Tibial nerve (tissue), 4 donors: ENCODE measurements around the gene BCAR3. TPM values are rescaled to one million over a fixed set of nuclear protein-coding genes. Genes with fewer than 3 reads are reported as not detected.

Experiments
- DNase-seq, 2 donors: peaks; one replicate each; pipeline ENCODE4 v3.0.0-alpha.2; 2019; ENCODE audit warnings: low spot score in 2 of 2
- H3K27ac ChIP-seq, 4 donors: fragments of 200-600 bp; sonication (generic) in 3 of 4; one replicate each; pipeline ENCODE4 v1.5.1; 2017 to 2019; ENCODE audit warnings: mild to moderate bottlenecking in 1 of 4
- H3K27me3 ChIP-seq, 2 donors: fragments of 200-600 bp; sonication (generic) in 1 of 2; one replicate each; pipeline versions ENCODE4 v1.5.1 to v1.6.0; 2017 to 2019
- H3K36me3 ChIP-seq, 3 donors: fragments of 200-600 bp; sonication (generic); one replicate each; pipeline ENCODE4 v1.5.1; 2018 to 2019
- H3K4me1 ChIP-seq, 4 donors: fragments of 200-600 bp; sonication (generic) in 3 of 4; one replicate each; pipeline ENCODE4 v1.5.1; 2017 to 2019
- H3K4me3 ChIP-seq, 4 donors: fragments of 200-600 bp; sonication (generic) in 3 of 4; one replicate each; pipeline ENCODE4 v1.5.1; 2017 to 2019; ENCODE audit warnings: mild to moderate bottlenecking in 1 of 4, moderate library complexity in 1 of 4
- H3K9me3 ChIP-seq, 4 donors: fragments of 200-600 bp; sonication (generic) in 3 of 4; one replicate each; pipeline ENCODE4 v1.5.1; 2017 to 2019
- CTCF ChIP-seq, 5 experiments: fragments of 200-600 bp in 3 of 5; fragments of 450-650 bp in 2 of 5; sonication (generic) in 3 of 5; IDR thresholded peaks; one replicate each; pipeline ENCODE4 v1.5.1; 2016 to 2019; ENCODE audit warnings: antibody characterized with exemption in 5 of 5, mild to moderate bottlenecking in 3 of 5, moderate library complexity in 2 of 5
- EP300 ChIP-seq, 2 donors: sonication (generic); formaldehyde crosslinking; IDR thresholded peaks; one replicate each; pipeline ENCODE4 v1.6.1; 2017; ENCODE audit warnings: antibody characterized with exemption in 2 of 2, mild to moderate bottlenecking in 1 of 2
- POLR2A ChIP-seq, 2 donors: fragments of 450-650 bp; IDR thresholded peaks; one replicate each; pipeline ENCODE4 v1.6.1; 2017; ENCODE audit warnings: antibody characterized with exemption in 2 of 2, mild to moderate bottlenecking in 2 of 2, moderate library complexity in 2 of 2
- WGBS, 2 donors: methylation state at CpG; one replicate each; pipeline ENCODE4 v1.1.5; 2018; 5-methylcytosine and 5-hydroxymethylcytosine counted together
- total RNA-seq, 4 donors: library from RNA; depleted of rRNA; stranded (reverse); fragments of >200 nt; gene quantifications; one replicate each; pipeline ENCODE4 v1.1.0, GENCODE V29; 2016

Gene BCAR3
- total RNA-seq, 4 donors from 2014 or later, result 26.2 to 41.8 (median 36.5) TPM

DNA sequence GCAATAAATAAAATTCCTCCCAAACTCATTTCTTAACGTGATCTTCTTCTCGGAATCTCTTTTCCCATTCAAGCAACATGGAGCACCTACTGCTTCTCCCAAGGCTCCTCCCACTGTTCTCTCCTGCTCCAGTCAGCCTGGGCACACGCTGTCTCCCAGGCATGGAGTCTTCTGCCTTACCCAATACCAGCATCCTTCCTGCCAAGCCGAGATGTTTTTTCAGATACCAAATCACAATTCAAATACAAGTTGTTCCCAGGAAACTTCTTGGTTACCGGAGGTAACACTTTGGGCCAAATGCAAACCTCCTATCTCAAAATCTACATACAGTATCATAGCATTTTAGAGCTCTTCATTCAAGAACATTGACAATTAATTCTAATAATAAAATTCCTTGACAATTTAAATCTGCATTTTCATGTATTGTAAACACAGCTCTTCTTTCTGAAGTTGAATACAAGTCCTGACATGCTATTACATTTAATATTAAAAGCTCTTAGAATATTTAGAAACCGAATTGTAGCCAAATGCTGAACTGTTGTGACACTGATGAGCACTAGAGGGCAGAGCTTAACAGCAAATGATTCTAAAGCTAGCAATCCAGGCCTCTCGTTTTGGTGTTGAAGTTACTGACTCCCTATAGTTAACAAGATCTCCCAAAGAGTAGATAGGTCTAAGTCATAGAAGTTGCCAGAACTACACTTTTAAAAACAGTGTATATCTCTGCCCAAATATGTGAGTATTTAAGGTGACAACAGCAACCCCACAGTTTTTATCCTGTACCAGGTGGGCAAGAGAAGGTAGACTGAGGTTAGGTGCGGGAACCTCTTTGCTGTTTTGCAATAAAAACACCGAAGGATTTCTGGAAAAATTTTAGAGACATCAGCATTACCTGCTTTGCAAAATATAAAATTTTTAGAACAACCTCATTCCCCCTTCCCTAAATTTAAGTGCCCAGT, 52.3 kb downstream of the BCAR3 start:
- Histone ChIP-seq H3K9me3 (no peaks in the 10 kb centered on the region), H3K36me3 (peaks cover 0 to 5% (median 0%) of the 10 kb centered on the region in 3 donors), H3K4me3 (no peak overlapping the region), H3K4me1 (peaks cover 0 to 48% (median 14%) of the 10 kb centered on the region in 4 donors), H3K27me3 (no peaks in the 10 kb centered on the region), H3K27ac (no peak overlapping the region)
- peak in 1 of 2 donors; percentile 74 for DNase-seq
- 61 to 62% methylated on average over 9 of the region's 9 CpGs for WGBS, 2 donors
- TF ChIP-seq CTCF (IDR thresholded peaks at IDR 0.05) (peak; percentile 70 to 90 (median 78)), EP300 (IDR thresholded peaks at IDR 0.05) (no peak)

- TF ChIP-seq EP300 (IDR thresholded peaks at IDR 0.05), result no peak
- no peak for TF ChIP-seq CTCF (IDR thresholded peaks at IDR 0.05)
- no peak for TF ChIP-seq POLR2A (IDR thresholded peaks at IDR 0.05)
- no peaks in the 10 kb centered on the region for H3K27me3 ChIP-seq
- no peak overlapping the region for H3K4me3 ChIP-seq
- peaks cover 0 to 5% (median 0%) of the 10 kb centered on the region in 3 donors for H3K36me3 ChIP-seq
- H3K4me1 ChIP-seq, result peaks cover 0 to 55% (median 14%) of the 10 kb centered on the region in 4 donors
- no peak for DNase-seq
- WGBS, 2 donors, result 77 to 87% methylated on average over 3 of the region's 3 CpGs
- no peaks in the 10 kb centered on the region for H3K9me3 ChIP-seq
- no peak overlapping the region for H3K27ac ChIP-seq
Measured at GRCh38 chr1:93628681-93629080, 53.0 kb downstream of the BCAR3 start.

DNA sequence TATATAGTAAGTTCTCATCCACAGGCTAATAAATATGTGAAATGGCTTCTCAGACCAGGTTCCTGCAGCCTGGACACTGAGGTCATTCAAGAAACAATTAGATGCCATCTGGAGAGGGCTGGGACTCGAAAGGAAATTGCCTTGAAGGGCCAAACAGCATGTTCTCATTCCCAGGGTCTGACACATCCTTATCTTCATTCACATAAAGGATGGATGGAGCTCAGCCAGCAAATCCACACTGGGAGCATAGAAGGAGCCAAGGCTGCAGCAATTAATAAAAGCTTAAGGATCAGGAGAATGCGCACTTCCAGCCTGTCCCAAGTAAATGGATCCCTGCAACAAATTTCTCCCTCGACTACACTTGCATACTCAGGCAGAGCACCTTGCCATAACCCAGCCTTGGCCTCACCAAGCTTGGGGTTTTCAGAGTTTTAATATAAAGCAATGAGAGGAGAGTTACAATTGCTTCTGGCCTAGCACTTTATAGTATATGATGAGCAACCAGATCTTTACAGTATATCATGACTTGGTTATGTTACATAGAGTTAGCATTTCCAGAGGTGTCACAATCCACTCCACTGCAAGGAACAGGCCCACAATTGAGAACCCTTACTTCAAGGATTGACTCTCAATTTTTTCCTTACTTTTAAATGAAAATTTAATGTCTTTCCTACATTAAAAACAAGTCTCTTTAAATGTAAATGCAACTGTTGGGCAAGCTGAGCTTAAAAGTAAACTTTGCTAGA, 55.9 kb downstream of the BCAR3 start:
- Histone ChIP-seq H3K4me3 (no peak overlapping the region), H3K27ac (peak overlapping the region in 1 of 4 donors; percentile 56), H3K4me1 (peaks cover 0 to 58% (median 14%) of the 10 kb centered on the region in 4 donors), H3K9me3 (no peaks in the 10 kb centered on the region), H3K36me3 (no peaks in the 10 kb centered on the region), H3K27me3 (no peaks in the 10 kb centered on the region)
- WGBS, 2 donors, result 29 to 38% methylated on average over 3 of the region's 3 CpGs
- no peak for DNase-seq
- TF ChIP-seq EP300 (IDR thresholded peaks at IDR 0.05), result peak in 1 of 2 donors; percentile 39
- TF ChIP-seq POLR2A (IDR thresholded peaks at IDR 0.05), result no peak

- H3K36me3 ChIP-seq, result no peaks in the 10 kb centered on the region
- no peaks in the 10 kb centered on the region for H3K9me3 ChIP-seq
- H3K4me3 ChIP-seq, result no peak overlapping the region
- no peak for TF ChIP-seq CTCF (IDR thresholded peaks at IDR 0.05)
- WGBS, 2 donors, result 35 to 61% methylated on average over 1 of the region's 1 CpG
- peak overlapping the region in 1 of 4 donors; percentile 5 for H3K27ac ChIP-seq
- no peaks in the 10 kb centered on the region for H3K27me3 ChIP-seq
- no peak for DNase-seq
- H3K4me1 ChIP-seq, result peaks cover 0 to 58% (median 12%) of the 10 kb centered on the region in 4 donors
Measured at GRCh38 chr1:93623875-93624274, 57.8 kb downstream of the BCAR3 start.

DNA sequence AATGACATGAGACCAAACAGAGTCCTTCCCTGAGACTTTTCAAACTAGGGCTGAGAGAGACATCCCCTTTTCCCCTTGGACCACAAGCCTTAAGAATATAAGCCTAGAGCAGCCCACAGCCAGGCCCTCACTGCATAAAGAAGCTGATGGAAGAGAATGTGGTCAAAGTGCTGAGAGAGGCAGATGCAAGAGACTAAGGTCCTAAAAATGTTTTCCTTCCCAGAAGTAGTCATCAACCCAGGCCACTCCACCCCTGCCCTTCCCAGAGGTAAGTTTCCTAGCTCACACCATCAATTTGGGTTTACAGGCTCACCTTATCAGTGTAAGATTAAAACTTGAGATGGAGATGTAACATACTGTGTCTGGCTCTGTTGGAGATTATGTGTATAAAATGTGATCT, 58.2 kb downstream of the BCAR3 start:
- Histone ChIP-seq H3K9me3 (no peaks in the 10 kb centered on the region), H3K4me3 (no peak overlapping the region), H3K36me3 (no peaks in the 10 kb centered on the region), H3K4me1 (peaks cover 0 to 58% (median 14%) of the 10 kb centered on the region in 4 donors), H3K27ac (no peak overlapping the region), H3K27me3 (no peaks in the 10 kb centered on the region)
- no peak for DNase-seq
- TF ChIP-seq CTCF (IDR thresholded peaks at IDR 0.05) (no peak), EP300 (IDR thresholded peaks at IDR 0.05) (no peak), POLR2A (IDR thresholded peaks at IDR 0.05) (no peak)
